ELR (cell line): ENCODE data around the gene MGRN1.

Experiments used
- DNase-seq: peaks from one replicate; pipeline ENCODE4 v3.0.0-alpha.2; 2015; ENCODE audit warnings: low read depth

MGRN1 gene

GRCh38 chr16:4604401-4604800, 20.2 kb upstream of the MGRN1 start:
- DNase-seq, result no peak

DNA sequence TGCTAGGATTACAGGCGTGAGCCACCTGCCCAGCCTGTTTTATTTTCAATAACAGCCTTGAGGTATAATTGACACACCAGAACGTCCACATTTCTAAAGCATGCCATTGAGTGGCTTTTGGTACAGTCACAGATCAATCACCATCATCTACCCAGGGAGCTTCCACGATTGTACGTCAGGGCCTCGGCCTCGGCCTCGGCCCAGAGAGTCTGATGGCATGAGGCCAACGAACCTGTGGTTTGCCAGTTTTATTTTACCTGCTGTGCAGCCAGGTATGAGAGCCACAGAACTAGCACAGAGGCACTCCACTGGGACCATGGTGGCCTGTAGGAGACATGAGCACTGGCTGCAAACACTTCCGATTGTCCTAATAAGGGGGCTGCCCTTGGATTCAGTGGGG, 18.3 kb upstream of the MGRN1 start:
- DNase-seq, result no peak

DNA sequence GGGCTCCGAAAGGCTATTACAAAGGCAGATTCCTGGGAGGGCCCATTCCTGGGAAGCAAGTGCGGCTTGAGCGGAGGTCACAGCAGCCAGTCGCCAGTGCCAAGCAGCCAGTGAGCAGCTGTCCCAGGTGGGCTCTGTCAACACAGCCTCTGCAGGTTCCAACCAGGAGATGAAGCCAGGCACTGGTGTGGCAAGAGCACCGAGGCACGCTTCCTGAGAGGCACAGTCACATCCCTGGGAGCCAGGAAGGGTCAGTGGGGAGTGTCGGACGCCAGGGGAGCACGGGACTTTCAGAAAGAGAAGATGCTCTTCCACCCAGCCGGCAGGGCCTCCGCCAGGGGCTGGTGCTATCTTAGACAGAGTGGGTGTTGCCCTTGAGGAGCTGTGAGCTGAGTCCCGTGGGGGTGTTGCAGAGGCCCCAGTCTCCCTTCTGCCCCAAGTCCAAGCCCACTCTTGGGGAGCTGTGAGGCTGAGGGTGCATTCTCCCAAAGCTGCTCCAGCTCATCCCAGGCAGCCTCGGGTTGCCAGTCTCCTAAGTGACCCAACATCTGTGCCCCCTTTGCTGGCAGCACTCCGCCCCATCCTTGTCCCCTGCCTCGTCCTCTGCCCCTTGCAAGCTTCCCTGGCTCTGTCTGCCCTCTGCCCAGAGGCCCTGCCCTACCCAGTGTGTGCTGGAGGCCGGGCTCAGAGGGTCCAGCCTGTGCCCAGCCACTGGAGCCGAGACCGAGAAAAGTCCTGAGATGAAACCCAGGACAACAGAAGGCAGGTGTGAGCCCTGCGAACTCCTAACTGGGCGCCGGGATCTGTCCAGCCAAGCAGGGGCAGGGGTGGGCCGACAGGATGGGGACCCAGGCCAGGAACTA, 16.6 kb upstream of the MGRN1 start:
- no peak for DNase-seq

DNA sequence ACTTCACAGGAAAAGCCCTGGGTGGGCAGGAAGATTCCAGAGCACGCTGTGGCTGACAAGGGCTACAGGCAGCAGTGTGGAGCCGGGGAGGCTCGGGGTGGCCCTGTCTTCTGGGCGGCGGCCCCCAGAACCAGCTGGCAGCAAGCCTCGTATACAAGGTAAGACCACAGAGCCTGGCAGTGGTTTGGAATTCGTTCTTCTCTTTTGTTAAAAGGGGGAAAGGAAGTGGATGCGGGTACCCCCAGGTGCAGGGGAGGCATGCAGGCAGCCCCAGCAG, 16.0 kb upstream of the MGRN1 start:
- no peak for DNase-seq

DNA sequence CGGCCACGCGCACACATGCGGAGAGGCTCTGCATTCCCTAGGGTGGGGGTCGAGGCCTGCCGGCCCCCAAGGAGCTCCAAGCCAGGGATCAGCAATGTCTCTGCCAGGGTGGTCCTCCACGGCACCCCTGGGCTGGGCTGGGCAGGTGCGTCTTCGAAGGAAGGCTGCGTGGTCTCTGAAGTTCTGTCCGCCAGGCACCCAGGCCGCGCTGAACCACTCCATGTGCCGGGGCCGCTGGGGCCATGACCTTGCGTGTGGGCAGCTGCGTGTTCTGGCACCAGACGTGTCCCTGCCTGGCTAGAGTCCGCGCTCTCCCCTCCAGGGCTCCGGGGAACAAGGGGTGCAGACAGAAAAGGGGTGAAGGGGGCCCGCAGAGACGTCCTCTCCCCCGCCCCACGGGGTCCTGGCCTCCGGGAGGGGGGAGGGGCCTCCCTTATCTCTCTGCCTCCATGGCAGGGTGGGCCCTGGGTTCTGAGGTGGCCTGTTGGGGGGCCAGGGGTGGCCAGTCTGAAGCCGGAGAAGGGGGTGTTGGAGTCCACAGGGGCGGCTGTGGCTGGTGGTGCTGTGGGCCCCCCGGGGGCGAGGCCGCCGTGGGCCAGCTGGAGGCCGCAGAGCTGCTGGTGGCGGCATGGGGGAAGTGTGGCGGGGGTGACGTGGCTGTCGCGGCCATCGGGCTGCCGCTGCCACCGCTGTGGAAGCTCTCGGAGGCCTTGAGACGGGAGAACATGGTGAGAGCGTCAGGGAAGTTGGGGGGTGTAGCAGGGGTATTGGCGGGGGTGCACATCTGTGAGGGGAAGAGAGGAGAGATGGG, 15.2 kb upstream of the MGRN1 start:
- DNase-seq, result no peak

GRCh38 chr16:4610011-4611005, 14.3 kb upstream of the MGRN1 start:
- DNase-seq, result no peak

DNA sequence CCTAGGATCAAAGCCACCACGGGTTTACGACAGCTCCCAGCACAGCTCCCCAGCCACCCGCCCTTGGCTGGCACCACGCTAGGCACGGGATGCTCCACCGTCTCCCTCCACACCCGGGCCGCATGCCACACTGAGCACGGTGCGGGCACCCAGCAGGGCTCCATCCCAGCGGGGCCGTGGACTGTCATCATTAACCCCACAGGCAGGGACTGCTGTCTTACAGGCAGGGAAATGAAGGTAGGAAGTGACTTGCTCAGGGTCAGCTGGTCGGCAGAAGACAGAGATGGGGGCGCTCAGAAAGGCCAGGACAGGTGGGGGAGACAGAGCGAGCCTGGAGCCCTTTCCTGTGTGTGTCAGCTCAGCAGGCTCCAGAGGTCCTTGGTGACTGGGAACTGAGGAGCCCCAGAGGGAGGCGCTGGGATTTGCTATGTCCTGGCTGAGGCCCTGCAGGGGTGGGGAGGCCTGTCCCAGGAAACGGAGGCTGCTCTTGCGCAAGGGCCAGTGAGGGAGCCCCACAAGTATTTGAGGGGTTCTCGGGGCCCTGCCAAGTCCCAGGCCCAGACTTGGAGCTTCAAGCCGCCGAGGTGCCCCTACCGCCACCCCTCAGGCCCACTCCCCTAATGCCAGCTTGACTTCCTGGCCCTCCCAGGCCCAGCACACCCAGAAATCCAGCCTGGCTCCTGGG, 13.1 kb upstream of the MGRN1 start:
- peak; percentile 34 for DNase-seq

- peak; percentile 15 for DNase-seq
Measured at GRCh38 chr16:4612474-4612931, 12.1 kb upstream of the MGRN1 start.

DNA sequence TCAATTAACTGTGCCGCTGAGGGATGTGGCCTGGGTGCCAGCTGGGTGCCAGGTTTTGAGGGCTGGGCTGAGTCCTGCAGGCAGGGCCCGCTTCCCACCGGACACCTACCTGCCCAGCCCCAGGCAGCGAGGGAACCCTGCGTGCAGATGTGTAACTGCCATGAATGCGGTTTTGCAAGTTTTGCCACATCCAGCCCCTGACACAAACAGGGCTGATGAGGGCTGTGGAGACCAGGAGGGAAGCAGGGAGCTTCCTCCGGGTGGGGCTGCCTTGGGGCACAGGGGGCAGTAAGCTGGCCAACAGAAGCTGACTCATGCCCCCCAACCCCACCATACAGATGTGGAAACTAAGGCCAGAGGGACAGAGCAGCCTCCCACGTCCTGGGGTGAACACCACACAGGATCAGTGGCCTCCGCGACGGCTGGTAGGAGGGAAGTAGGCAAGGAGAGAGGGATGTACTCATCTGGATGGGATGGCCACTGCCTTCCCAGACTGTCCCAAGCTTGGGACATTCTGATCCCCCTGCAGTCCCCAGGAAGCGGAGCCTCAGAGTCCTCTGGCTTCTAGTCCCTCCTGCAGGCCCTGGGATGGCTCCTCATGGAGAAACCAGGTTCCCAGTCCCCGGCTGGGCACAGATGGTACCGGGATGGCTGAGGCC, 11.5 kb upstream of the MGRN1 start:
- DNase-seq, result peak; percentile 11

GRCh38 chr16:4613636-4614570, 10.7 kb upstream of the MGRN1 start:
- peak; percentile 54 for DNase-seq

GRCh38 chr16:4614571-4615383, 9.8 kb upstream of the MGRN1 start, which contains the start of gene UBALD1:
TSS of gene UBALD1 (minus strand) at chr16:4614888. CDS start at chr16:4614797, 91 bp downstream.
- DNase-seq, result peak; percentile 92

- DNase-seq, result no peak
Measured at GRCh38 chr16:4615384-4616046, 9.1 kb upstream of the MGRN1 start.

DNA sequence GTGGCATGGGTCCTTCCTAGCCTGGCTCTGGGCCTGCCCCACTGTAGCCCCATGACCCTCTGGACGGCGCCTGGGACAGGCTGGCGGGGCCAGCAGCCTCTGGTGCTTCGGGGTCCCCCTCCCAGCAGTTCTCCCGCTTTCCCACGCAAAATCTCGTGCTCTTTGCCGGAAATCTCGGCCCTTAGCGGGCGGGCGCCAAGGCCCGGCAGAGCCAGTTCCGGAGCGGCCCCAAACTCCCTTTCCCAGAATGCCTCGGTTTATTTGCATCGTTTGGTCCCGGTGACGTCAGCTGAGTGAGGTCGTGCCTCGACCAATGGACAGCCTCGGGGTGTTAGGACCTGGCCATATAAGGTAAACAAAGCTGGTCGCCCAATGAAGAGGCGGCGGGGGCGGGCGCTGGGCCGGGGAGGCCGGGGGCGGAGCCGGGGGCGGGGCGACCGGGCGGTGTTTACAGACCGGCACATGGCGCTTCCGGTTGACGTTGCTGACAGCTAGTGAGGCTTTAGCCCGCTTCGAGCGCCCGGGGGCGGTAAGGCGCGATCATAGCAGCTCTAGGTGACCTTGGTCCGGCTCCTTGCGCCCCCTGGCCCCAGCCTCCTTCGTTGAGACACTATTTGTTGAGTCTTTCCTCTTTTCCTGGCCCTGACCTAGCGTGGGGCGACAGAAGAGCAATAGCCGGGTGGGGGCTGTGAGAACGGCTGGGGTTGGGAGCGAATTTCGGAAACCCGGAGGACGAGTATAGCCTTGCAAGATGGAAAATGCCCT, 8.4 kb upstream of the MGRN1 start:
- peak; percentile 100 for DNase-seq

DNA sequence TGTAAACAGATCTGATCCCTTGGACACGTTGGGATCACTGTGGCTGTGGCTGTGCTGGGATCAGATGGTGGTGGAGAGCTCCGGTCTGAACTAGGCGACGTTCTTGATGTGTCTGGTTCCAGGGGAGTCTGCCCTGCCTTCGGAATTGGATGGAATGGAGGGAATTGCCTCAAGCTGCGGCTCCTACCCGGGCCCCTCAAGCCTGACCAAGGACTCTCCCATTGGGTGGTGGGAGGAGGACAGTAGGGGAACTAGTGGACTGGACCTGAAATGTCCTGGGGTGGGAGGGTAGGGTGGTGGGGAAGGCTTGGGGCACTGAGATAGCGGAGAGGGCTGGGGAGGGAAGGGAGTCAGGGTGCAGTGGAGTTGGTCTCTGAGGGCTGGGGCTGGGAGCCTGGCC, 6.7 kb upstream of the MGRN1 start:
- no peak for DNase-seq

DNA sequence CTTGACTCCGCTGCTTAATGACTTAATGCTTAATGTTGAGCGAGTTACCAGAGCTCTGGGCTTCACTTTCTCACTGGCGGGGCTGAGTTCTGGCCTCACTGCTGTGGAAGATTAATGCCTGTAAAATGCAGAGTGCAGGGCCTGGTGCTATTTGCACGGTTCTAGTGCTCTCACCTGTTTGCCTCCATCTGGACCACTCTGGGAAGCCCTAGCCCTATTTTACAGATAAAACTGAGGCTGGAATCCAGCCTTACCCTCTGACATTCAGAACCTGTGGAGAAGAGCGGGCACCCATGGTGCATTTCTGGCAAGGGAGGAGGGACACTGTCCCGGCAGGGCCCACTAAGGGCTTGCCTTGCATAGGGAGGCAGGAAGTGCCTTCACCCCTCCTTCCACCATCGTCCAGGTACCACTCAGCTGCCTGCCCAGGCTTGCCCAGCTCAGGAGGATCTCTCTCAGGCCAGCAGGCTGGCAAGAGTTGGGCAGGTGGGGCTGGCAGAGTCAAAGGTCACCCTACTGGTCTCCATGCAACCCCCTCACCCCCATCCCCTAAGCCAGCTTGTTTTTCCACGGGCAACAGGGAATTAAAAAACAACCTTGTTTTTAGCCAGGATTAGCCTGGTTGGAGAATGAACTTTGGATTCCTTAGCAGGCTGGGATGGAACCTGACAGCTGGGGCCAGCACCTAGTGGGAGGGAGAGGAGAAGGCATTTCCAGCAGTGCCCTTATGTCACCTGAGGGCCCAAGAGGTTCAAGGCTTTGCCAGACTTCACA, 5.8 kb upstream of the MGRN1 start:
- DNase-seq, result no peak

GRCh38 chr16:4623593-4623992, 1.0 kb upstream of the MGRN1 start:
- DNase-seq, result no peak
